Suprapubic skin (tissue), 4 donors: ENCODE results near the gene PIGS. TPM values are rescaled to one million over a fixed set of nuclear protein-coding genes. Genes with fewer than 3 reads are reported as not detected.

Experiments
- DNase-seq, 2 donors: peaks; one replicate each; pipeline ENCODE4 v3.0.0-alpha.2; 2019; ENCODE audit warnings: low spot score in 2 of 2
- H3K27ac ChIP-seq: fragments of 200-600 bp; sonication (generic); one replicate; pipeline ENCODE4 v1.5.1; 2019
- H3K27me3 ChIP-seq: fragments of 200-600 bp; sonication (generic); one replicate; pipeline ENCODE4 v1.5.1; 2019
- H3K36me3 ChIP-seq: fragments of 200-600 bp; sonication (generic); one replicate; pipeline ENCODE4 v1.5.1; 2019
- H3K4me1 ChIP-seq: fragments of 200-600 bp; sonication (generic); one replicate; pipeline ENCODE4 v1.5.1; 2019
- H3K4me3 ChIP-seq: fragments of 200-600 bp; sonication (generic); one replicate; pipeline ENCODE4 v1.5.1; 2019; ENCODE audit warnings: mild to moderate bottlenecking
- H3K9me3 ChIP-seq: fragments of 200-600 bp; sonication (generic); one replicate; pipeline ENCODE4 v1.5.1; 2019
- CTCF ChIP-seq, 2 donors: fragments of 200-600 bp in 1 of 2; fragments of 450-650 bp in 1 of 2; sonication (generic) in 1 of 2; IDR thresholded peaks; one replicate each; pipeline ENCODE4 v1.5.1; 2016 to 2019; ENCODE audit warnings: antibody characterized with exemption in 2 of 2, mild to moderate bottlenecking in 1 of 2, moderate library complexity in 1 of 2
- EP300 ChIP-seq: sonication (generic); formaldehyde crosslinking; IDR thresholded peaks from one replicate; pipeline ENCODE4 v1.6.1; 2017; ENCODE audit warnings: antibody characterized with exemption
- POLR2A ChIP-seq, 2 donors: fragments of 450-650 bp; IDR thresholded peaks; one replicate each; pipeline ENCODE4 v1.6.1; 2017; ENCODE audit warnings: antibody characterized with exemption in 2 of 2, mild to moderate bottlenecking in 2 of 2, moderate library complexity in 2 of 2
- POLR2AphosphoS5 ChIP-seq, 3 donors: sonication (generic); formaldehyde crosslinking; IDR thresholded peaks; one replicate each; pipeline ENCODE4 v1.6.1; 2017; ENCODE audit warnings: antibody characterized with exemption in 3 of 3
- WGBS: methylation state at CpG from one replicate; pipeline ENCODE4 v1.1.5; 2018; 5-methylcytosine and 5-hydroxymethylcytosine counted together
- total RNA-seq, 4 donors: library from RNA; depleted of rRNA; stranded (reverse); fragments of >200 nt; gene quantifications; one replicate each; pipeline ENCODE4 v1.1.0, GENCODE V29; 2016

The PIGS gene
- total RNA-seq, 4 donors from 2014 or later = 38.1 to 76.4 (median 59.2) TPM

DNA sequence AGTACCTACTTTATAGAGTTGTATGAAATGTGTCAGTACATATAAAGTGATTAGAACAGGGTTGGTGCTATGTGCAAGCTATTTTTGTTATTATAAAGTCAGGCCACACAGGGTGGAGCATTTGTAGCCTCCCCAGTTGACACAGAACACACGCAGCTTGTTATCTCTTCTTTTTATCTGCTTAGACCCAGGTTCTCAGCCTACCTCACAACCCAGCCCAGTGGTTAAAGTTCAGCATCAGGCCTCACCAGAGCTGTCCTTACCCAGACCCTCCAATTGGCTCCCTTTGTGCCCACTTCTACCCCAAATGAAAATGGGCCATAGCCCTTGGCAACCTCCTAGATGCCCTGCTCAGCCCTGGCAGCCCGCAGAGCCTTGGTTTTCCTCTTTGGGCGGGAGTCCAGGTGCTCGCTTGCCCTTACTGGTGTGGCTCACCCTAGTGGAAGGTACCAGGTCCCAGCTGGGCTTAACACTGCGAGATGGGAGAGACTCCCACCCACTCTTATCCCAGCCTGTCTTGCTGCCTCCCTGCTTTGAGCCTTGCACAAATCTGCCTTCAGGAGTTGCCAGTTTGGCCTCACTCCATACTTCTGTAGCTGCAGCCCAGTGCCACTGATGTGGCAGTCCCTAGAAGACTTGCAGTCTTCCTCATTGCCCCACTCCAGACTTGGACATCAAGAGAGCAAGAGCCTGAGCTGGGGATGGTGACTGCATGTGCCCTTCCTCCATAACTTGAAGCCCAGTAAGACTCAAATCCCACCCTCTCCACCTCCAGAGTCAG, 1.1 kb upstream of the PIGS start:
- no peaks in the 10 kb centered on the region for H3K27me3 ChIP-seq
- peak overlapping the region; percentile 97 for H3K4me3 ChIP-seq
- peaks cover 32% of the 10 kb centered on the region for H3K4me1 ChIP-seq
- no peaks in the 10 kb centered on the region for H3K36me3 ChIP-seq
- H3K9me3 ChIP-seq = no peaks in the 10 kb centered on the region
- H3K27ac ChIP-seq = no peak overlapping the region
- no peak for DNase-seq
- TF ChIP-seq POLR2AphosphoS5 (IDR thresholded peaks at IDR 0.05) (no peak), CTCF (IDR thresholded peaks at IDR 0.05) (no peak), POLR2A (IDR thresholded peaks at IDR 0.05) (no peak), EP300 (no peak)
- WGBS = 71% methylated on average over 5 of the region's 5 CpGs

GRCh38 chr17:28570716-28571360, 486 bp downstream of the PIGS start:
- TF ChIP-seq POLR2AphosphoS5 (IDR thresholded peaks at IDR 0.05) (no peak), CTCF (IDR thresholded peaks at IDR 0.05) (no peak), POLR2A (IDR thresholded peaks at IDR 0.05) (no peak), EP300 (no peak)
- H3K27ac ChIP-seq = peak overlapping the region; percentile 47
- no peaks in the 10 kb centered on the region for H3K9me3 ChIP-seq
- DNase-seq = no peak
- peak overlapping the region; percentile 97 for H3K4me3 ChIP-seq
- WGBS = 1% methylated on average over 33 of the region's 39 CpGs
- H3K27me3 ChIP-seq = no peaks in the 10 kb centered on the region
- no peaks in the 10 kb centered on the region for H3K36me3 ChIP-seq
- H3K4me1 ChIP-seq = peaks cover 23% of the 10 kb centered on the region

GRCh38 chr17:28569446-28569845, 1.9 kb downstream of the PIGS start:
- TF ChIP-seq POLR2A (IDR thresholded peaks at IDR 0.05) (no peak), POLR2AphosphoS5 (IDR thresholded peaks at IDR 0.05) (no peak), EP300 (no peak), CTCF (IDR thresholded peaks at IDR 0.05) (no peak)
- H3K27me3 ChIP-seq = no peaks in the 10 kb centered on the region
- no peak overlapping the region for H3K4me3 ChIP-seq
- H3K27ac ChIP-seq = no peak overlapping the region
- no peak for DNase-seq
- H3K9me3 ChIP-seq = no peaks in the 10 kb centered on the region
- H3K4me1 ChIP-seq = peaks cover 23% of the 10 kb centered on the region
- WGBS = 96% methylated on average over 1 of the region's 1 CpG
- H3K36me3 ChIP-seq = no peaks in the 10 kb centered on the region

DNA sequence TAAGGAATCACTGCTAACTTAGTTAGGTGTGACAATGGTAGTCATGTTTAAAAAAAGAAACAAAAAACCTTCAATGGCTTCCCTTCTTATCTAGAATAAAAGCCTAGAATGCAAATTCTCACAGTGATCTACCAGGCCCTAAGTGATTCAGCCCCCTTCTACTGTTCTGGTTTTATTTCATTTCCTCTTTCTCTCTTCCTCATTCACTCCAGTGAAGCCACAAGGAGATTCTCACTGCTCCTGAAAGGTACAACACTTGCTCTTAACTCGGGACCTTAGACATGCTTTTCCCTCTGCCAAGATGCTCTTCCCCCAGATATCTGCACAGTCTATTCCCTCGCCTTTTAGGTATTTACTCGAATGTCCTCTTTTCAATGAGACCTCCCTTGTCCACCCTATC, 3.7 kb downstream of the PIGS start:
- H3K27ac ChIP-seq = no peak overlapping the region
- H3K4me1 ChIP-seq = peaks cover 21% of the 10 kb centered on the region

More for the DNA sequence above, 3.7 kb downstream of the PIGS start:
- DNase-seq = no peak
- no peak for TF ChIP-seq CTCF (IDR thresholded peaks at IDR 0.05)
- TF ChIP-seq POLR2A (IDR thresholded peaks at IDR 0.05) = no peak
- TF ChIP-seq POLR2AphosphoS5 (IDR thresholded peaks at IDR 0.05) = no peak
- no peak for TF ChIP-seq EP300
- Histone ChIP-seq H3K27me3 (no peaks in the 10 kb centered on the region), H3K4me3 (no peak overlapping the region), H3K9me3 (no peaks in the 10 kb centered on the region), H3K36me3 (peaks cover 17% of the 10 kb centered on the region)
- 85% methylated on average over 3 of the region's 3 CpGs for WGBS
